GM23248 (cell line): Measurements from ENCODE around the gene PIP4K2A. TPM values are rescaled to one million over a fixed set of nuclear protein-coding genes. Genes with fewer than 3 reads are reported as not detected.
A peak's percentile ranks its signal among the peaks of the same experiment; 100 is the strongest.

Experiments
- DNase-seq: peaks from one replicate; pipeline ENCODE4 v3.0.0-alpha.2; 2015
- H2AFZ ChIP-seq: fragments of 200-600 bp; sonication (generic); 2 replicates; pipeline ENCODE4 v1.6.1; 2016; ENCODE audit warnings: antibody characterized with exemption
- H3F3A ChIP-seq: fragments of 200-600 bp; sonication (generic); 2 replicates; pipeline ENCODE4 v1.6.1; 2016; ENCODE audit warnings: mild to moderate bottlenecking, antibody characterized with exemption, mixed run types; ENCODE audit not compliant: insufficient read depth
- H3K27ac ChIP-seq: fragments of 200-600 bp; sonication (generic); 2 replicates; pipeline ENCODE4 v1.5.1; 2016; ENCODE audit warnings: mild to moderate bottlenecking
- H3K27me3 ChIP-seq: fragments of 200-600 bp; sonication (generic); replicated peaks from 2 replicates; pipeline ENCODE4 v1.6.1; 2016; ENCODE audit warnings: mild to moderate bottlenecking; ENCODE audit not compliant: insufficient read depth
- H3K36me3 ChIP-seq: fragments of 200-600 bp; sonication (generic); 2 replicates; pipeline ENCODE4 v1.6.1; 2016; ENCODE audit warnings: low read depth, mild to moderate bottlenecking
- H3K4me1 ChIP-seq: fragments of 200-600 bp; sonication (generic); 2 replicates; pipeline ENCODE4 v1.6.1; 2016; ENCODE audit warnings: mild to moderate bottlenecking; ENCODE audit not compliant: insufficient read depth
- H3K4me2 ChIP-seq: fragments of 200-600 bp; sonication (generic); one replicate; pipeline ENCODE4 v1.6.1; 2016; ENCODE audit warnings: mild to moderate bottlenecking; ENCODE audit not compliant: unreplicated experiment
- H3K4me3 ChIP-seq: fragments of 200-600 bp; sonication (generic); 2 replicates; pipeline ENCODE4 v1.5.1; 2016; ENCODE audit warnings: mild to moderate bottlenecking
- H3K79me2 ChIP-seq: fragments of 200-600 bp; sonication (generic); 2 replicates; pipeline ENCODE4 v1.6.1; 2016; ENCODE audit warnings: mild to moderate bottlenecking; ENCODE audit not compliant: insufficient read depth
- H3K9ac ChIP-seq: fragments of 200-600 bp; sonication (generic); 2 replicates; pipeline ENCODE4 v1.6.1; 2016; ENCODE audit warnings: mild to moderate bottlenecking
- H3K9me2 ChIP-seq: fragments of 200-600 bp; sonication (generic); 2 replicates; pipeline ENCODE4 v1.6.1; 2016; ENCODE audit warnings: mixed run types, mild to moderate bottlenecking, moderate library complexity; ENCODE audit not compliant: insufficient read depth
- H3K9me3 ChIP-seq: fragments of 200-600 bp; sonication (generic); one replicate; pipeline ENCODE4 v1.6.1; 2017; ENCODE audit warnings: low read depth
- H4K20me1 ChIP-seq: fragments of 200-600 bp; sonication (generic); 2 replicates; pipeline ENCODE4 v1.6.0; 2016; ENCODE audit not compliant: insufficient read depth
- EZH2 ChIP-seq: fragments of 200-600 bp; sonication (generic); IDR thresholded peaks from 2 replicates; pipeline ENCODE4 v1.6.1; 2018; ENCODE audit warnings: antibody characterized with exemption, mild to moderate bottlenecking; ENCODE audit not compliant: insufficient read depth, poor library complexity, severe bottlenecking
- EZH2phosphoT487 ChIP-seq: fragments of 200-600 bp; sonication (generic); IDR thresholded peaks from 2 replicates; pipeline ENCODE4 v1.6.1; 2018; ENCODE audit warnings: antibody characterized with exemption, moderate library complexity, mild to moderate bottlenecking, low read depth; ENCODE audit not compliant: insufficient read depth
- WGBS, 2 experiments: methylation state at CpG; one replicate each; pipeline ENCODE4 v1.1.6; 2015 to 2017; ENCODE audit warnings: low lambda C conversion rate in 2 of 2, low coverage in 1 of 2; ENCODE audit errors: missing lambda C conversion rate in 2 of 2; 5-methylcytosine and 5-hydroxymethylcytosine counted together
- in situ Hi-C: fragments of 300-500 bp; cut with MboI; formaldehyde crosslinking; loops from 2 replicates; pipeline ENCODE4 v1.15.0; 2020
- polyA plus RNA-seq: library from polyadenylated mRNA; unstranded; fragments of >200 nt; fragmentation: Nextera tagmentation; extraction: Ambion mirVana; gene quantifications from 2 replicates; pipeline ENCODE4 v1.2.1, GENCODE V29; 2016
- total RNA-seq: library from RNA; depleted of rRNA; stranded (reverse); fragments of >200 nt; shearing (Covaris generic); gene quantifications from 2 replicates; pipeline ENCODE4 v1.2.3, GENCODE V29; 2014

PIP4K2A gene
- total and polyA plus RNA-seq, 2 experiments from 2014 or later = 19.8 to 26.9 TPM

DNA sequence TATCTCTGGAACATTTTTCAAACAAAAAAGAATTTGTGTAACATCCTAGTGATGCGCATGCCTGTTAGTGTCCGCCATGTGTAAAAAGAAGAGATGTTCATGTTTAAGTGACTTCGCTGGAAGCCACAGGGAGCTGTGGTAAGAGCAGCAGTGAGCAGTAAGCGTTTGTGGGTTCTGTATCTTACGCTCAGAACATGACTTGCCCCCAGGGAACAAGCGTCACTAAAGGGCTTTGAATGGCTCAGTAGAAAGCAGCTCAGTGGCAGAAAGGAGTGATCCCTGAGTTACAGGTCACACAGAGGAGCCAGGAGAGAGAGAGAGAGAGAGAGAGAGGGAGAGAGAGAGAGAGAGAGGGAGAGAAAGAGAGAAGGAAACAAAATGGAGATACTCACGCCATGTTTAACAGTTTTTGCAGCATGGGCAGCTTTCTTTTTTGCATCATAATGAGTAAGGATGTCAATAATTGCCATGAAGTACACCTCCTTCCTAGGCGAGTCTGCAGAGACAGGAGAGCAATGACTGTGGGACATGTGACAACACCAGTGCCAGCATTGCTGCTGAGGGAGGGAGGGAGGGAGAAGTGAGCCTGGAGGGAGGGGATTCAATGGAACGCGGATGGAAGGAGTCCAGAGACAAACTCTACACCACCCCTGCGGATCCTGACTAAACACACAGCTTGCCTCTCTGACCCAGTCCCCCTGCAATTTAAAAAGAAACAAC lies 174.6 kb downstream of the PIP4K2A start:
- Histone ChIP-seq H3K27me3 (no peaks in the 10 kb centered on the region), H2AFZ (no peak overlapping the region), H3K36me3 (peaks cover 10% of the 10 kb centered on the region; the same call in 1 of the 2 replicates), H3K79me2 (no peaks in the 10 kb centered on the region), H3K9me3 (no peaks in the 10 kb centered on the region), H4K20me1 (no peaks in the 10 kb centered on the region), H3K4me2 (no peak overlapping the region), H3K4me1 (no peaks in the 10 kb centered on the region), H3K9ac (no peak overlapping the region), H3F3A (no peaks in the 10 kb centered on the region), H3K4me3 (no peak overlapping the region), H3K9me2 (no peaks in the 10 kb centered on the region), H3K27ac (no peak overlapping the region)
- WGBS, 2 experiments = 81% methylated on average over 11 of the region's 11 CpGs
- TF ChIP-seq EZH2phosphoT487 (no peak), EZH2 (no peak)
- DNase-seq = no peak
- in situ Hi-C loops = no loop called here

DNA sequence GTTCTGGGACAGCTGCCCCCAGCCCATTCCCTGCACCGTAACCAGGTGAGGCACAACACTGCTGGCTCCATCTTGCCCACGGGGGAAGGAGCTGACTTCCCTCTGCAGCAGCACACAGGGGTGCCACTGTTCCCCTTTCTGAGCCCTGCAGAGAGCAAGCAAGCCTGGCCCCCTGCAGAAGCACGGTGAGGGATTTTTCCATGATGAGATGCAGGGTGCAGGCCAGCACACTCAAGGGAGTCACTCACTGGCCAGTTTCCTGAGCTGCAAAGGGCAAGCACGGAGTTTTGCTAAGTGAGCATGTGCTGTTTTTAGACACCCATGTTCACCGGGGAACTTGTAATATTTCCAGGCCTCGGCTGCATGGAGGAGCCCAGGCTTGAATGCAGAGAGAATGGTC lies 176.6 kb downstream of the PIP4K2A start:
- Histone ChIP-seq H3K9me2 (no peaks in the 10 kb centered on the region), H3K36me3 (peaks cover 10% of the 10 kb centered on the region; the same call in 1 of the 2 replicates)
- TF ChIP-seq EZH2 (no peak), EZH2phosphoT487 (no peak)

DNA sequence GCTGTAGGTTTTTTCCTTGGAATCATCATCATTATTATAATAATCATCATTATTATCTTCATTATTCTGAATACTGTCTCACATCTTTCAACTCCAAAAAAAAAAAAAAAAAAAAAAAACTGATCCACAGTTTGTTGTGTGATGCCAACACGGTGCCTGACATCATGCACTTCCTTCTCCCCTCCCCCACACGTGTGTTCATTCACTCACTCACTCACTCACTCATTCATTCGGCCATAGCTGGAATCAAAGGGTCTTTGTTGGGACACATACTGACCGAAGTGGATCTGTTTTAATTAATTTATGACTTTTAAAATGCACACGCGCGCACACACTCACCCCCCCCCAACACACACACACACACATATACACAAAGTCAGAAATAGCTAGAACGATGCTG lies 177.8 kb downstream of the PIP4K2A start:
- WGBS, 2 experiments = 87 to 91% methylated on average over 8 of the region's 8 CpGs

More for the DNA sequence above, 176.6 kb downstream of the PIP4K2A start:
- WGBS, 2 experiments = 89 to 91% methylated on average over 6 of the region's 6 CpGs
- Histone ChIP-seq H3F3A (no peaks in the 10 kb centered on the region), H3K27ac (no peak overlapping the region), H3K27me3 (no peaks in the 10 kb centered on the region), H3K4me1 (no peaks in the 10 kb centered on the region), H3K79me2 (no peaks in the 10 kb centered on the region), H2AFZ (no peak overlapping the region), H3K9ac (no peak overlapping the region), H3K4me3 (no peak overlapping the region), H4K20me1 (no peaks in the 10 kb centered on the region), H3K4me2 (no peak overlapping the region), H3K9me3 (no peaks in the 10 kb centered on the region)
- in situ Hi-C loops = no loop called here
- DNase-seq = no peak

GRCh38 chr10:22534849-22535604 lies 179.4 kb downstream of the PIP4K2A start:
- H3K27me3 ChIP-seq = no peaks in the 10 kb centered on the region
- H3K9me2 ChIP-seq = no peaks in the 10 kb centered on the region
- DNase-seq = peak; percentile 52
- WGBS, 2 experiments = 67 to 71% methylated on average over 9 of the region's 9 CpGs
- peaks cover 4% of the 10 kb centered on the region; the same call in 1 of the 2 replicates for H3K36me3 ChIP-seq
- H3K9me3 ChIP-seq = no peaks in the 10 kb centered on the region
- H3K4me1 ChIP-seq = no peaks in the 10 kb centered on the region
- H3K4me3 ChIP-seq = no peak overlapping the region
- no peak overlapping the region for H3K9ac ChIP-seq
- H3K27ac ChIP-seq = no peak overlapping the region
- H4K20me1 ChIP-seq = no peaks in the 10 kb centered on the region
- in situ Hi-C loops = no loop called here
- H3K4me2 ChIP-seq = no peak overlapping the region
- H3K79me2 ChIP-seq = no peaks in the 10 kb centered on the region
- H2AFZ ChIP-seq = no peak overlapping the region
- H3F3A ChIP-seq = no peaks in the 10 kb centered on the region
- TF ChIP-seq EZH2phosphoT487 = no peak
- TF ChIP-seq EZH2 = no peak

More for the DNA sequence above, 177.8 kb downstream of the PIP4K2A start:
- Histone ChIP-seq H3K4me3 (no peak overlapping the region), H3K9ac (no peak overlapping the region), H3K9me2 (no peaks in the 10 kb centered on the region), H4K20me1 (no peaks in the 10 kb centered on the region), H3K9me3 (no peaks in the 10 kb centered on the region), H3K79me2 (no peaks in the 10 kb centered on the region), H3K4me1 (no peaks in the 10 kb centered on the region), H3F3A (no peaks in the 10 kb centered on the region), H3K4me2 (no peak overlapping the region), H3K36me3 (peaks cover 10% of the 10 kb centered on the region; the same call in 1 of the 2 replicates), H3K27me3 (no peaks in the 10 kb centered on the region), H2AFZ (no peak overlapping the region), H3K27ac (no peak overlapping the region)
- no peak for DNase-seq
- in situ Hi-C loops = no loop called here
- TF ChIP-seq EZH2phosphoT487 (no peak), EZH2 (no peak)
